ENCODE measurements around the gene CAMSAP2.

CAMSAP2 gene

DNA sequence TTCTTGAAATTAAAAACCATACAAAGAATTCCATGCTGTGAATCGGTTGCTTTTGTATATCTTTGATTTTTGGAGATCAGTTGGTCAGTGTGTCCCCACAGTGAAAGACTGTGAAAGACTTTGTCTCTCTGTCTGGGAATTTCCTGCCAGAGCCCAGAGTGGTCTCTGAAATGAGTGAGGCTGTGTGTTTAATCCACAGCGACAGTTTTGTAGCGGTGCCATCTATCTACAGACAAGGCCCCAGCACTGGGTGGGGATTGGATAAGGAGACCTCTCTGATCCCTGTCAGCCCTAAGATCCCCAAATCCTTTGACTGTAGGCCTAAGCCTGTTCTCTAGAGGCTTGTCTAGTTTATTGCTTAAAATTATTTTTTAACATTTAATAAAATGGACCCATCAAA lies 144.4 kb downstream of the CAMSAP2 start:
- no peak for DNase-seq (ENCODE audit: low read depth, low spot score)

DNA sequence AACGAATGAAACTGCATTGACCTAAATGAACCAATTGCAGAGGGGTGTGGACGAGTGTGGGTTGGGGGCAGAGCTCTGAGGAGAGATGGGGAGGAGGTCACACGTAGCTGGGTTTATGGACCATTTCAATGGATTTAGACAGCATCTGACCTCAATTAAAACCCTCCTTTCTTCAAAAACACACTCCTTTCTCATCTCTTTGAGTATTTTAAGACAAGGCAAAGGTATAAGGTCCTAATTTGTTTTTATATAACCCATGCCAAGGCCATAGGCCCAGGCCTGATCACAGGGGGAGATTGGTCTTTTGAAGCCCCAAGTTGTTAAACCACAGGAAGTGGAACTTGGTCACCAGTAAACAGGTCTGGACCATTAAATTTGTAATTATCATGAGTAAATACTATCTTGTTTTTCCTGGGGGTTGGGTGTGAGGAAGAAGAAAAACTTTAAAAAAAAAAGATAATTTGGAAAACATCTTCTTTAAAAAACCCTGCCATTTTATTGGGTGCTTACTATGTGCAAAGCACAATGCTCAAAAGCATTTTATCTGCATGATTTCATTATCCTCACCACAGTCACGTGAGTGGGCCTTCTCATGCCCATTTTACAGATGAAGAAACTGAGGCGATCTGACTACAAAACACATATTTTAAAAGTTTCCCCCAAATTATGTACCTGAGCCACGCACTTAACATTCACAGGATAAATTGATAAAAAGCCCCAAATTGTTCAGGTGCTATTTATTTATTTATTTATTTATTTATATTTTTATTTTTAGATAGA lies 147.1 kb downstream of the CAMSAP2 start:
- DNase-seq (ENCODE audit: low read depth, low spot score) = no peak

DNA sequence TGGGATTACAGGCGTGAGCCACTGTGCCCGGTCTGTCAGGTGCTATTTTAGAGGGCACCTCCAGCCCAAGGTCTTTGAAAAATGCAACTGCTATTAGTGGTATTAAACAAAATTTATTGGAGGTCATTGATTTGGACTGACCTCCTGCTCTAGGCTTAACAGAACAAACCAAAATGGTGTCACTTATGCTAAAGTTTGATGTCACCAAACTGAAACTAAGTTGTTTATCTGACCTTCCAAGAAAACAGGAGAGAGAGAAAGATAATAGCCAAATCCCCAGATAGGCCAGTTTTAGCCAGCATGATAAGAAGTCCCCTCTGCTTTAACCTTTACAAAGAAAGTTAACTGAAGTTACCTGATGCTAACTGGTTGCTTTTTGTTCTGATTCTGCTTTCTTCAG lies 147.9 kb downstream of the CAMSAP2 start:
- DNase-seq (ENCODE audit: low read depth, low spot score) = no peak

DNA sequence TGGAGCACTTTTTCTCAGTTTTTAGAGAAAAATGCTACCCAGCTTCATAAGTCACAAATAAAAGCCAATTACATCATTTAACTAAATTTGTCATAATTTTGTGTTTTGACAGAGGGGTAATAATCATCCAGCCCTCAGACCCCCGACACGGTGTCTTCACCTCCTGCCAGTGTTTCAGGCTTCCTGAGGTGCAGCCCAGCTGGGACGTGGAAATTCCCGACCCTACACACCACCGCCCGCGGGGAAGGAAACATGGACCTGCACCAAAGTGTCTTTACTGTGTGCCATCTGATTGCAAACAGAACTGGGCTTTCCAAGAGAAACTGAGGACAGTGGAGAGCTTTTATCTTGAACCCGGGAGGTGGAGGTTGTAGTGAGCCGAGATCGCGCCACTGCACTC lies 148.3 kb downstream of the CAMSAP2 start:
- no peak for DNase-seq (ENCODE audit: low read depth, low spot score)

DNA sequence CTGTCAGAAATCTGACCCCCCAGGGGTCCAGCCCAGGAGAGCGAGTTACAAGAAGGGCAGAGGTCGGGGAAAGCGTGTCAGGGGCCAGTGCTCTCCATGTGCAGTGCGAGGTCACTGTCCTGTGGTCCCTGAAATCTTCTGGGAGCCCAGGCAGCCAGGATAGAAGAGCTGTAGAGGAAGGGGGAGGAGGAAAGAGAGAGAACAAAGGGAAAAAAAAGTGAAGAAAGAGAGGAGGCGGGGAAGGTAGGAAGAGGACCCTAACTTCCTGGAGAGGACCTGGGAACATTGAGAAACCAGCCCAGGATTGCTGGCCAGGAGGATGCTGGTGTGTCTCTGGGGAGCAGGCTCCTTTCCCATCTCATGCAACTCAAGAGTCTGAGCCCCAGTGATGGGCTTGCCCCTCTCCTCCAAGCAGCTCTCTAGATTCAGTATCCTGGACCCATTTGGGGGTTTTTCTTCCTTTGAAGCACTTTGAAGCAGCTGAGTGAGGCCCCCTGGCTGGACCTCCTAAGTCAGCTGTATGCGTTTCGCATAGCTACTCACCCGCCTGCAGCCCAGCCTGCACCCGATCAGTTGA lies 149.2 kb downstream of the CAMSAP2 start:
- no peak for DNase-seq (ENCODE audit: low read depth, low spot score)

DNA sequence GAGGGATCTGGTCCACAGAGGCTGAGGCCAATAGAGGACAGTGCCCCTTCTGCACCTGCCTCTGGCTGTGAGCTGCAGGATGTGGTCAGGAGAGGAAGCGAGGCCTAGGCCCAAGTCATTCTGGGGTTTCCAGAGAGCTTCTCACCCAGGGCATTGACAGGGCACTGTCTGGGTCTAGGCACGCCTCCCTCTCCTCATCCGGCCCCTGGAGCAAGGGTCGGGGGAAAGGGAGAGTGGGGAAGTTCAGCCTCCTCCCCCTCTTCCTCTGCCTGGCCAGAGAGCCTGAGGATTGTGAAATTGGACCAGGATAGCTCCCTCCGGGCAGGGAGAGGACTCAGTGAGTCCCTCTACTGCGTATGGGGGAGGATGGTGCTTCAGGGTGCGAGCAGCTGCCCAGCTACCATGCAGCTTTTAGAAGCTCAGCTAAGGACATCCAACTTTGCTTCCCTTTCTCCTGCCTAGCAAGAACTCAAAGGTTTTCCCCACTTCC lies 149.7 kb downstream of the CAMSAP2 start:
- DNase-seq (ENCODE audit: low read depth, low spot score) = peak; percentile 66

DNA sequence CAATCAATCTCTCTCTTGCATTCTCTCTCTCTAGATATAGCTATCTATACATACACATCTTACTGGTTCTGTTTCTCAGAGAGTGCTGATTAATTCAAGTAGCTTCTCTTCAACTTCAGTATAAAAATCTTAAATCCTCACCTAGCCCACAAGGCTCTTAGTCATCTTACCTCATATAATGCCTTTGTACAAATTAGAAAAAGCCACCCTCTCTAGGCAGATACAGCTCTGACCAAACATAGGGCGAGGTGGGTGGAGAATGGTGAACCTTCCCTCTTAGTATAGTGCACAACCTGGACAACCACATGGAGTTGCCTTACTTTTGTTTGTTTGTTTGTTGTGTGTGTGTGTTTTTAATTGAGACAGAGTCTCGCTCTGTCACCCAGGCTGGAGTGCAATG lies 150.9 kb downstream of the CAMSAP2 start:
- no peak for DNase-seq (ENCODE audit: low read depth, low spot score)

DNA sequence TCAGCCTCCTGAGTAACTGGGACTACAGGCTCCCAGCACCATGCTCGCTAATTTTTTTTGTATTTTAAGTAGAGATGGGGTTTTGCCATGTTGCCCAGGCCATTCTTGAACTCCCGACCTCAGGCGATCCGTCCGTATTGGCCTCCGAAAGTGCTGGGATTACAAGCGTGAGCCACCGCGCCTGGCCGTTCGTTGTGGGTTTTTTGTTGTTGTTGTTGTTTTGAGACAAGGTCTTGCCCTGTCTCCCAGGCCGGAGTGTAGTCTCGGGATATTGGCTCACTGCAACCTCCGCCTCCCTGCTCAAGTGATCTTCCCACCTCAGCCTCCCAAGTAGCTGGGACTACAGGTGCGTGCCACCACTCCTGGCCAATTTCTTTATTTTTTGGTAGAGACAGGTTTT lies 151.3 kb downstream of the CAMSAP2 start:
- no peak for DNase-seq (ENCODE audit: low read depth, low spot score)

DNA sequence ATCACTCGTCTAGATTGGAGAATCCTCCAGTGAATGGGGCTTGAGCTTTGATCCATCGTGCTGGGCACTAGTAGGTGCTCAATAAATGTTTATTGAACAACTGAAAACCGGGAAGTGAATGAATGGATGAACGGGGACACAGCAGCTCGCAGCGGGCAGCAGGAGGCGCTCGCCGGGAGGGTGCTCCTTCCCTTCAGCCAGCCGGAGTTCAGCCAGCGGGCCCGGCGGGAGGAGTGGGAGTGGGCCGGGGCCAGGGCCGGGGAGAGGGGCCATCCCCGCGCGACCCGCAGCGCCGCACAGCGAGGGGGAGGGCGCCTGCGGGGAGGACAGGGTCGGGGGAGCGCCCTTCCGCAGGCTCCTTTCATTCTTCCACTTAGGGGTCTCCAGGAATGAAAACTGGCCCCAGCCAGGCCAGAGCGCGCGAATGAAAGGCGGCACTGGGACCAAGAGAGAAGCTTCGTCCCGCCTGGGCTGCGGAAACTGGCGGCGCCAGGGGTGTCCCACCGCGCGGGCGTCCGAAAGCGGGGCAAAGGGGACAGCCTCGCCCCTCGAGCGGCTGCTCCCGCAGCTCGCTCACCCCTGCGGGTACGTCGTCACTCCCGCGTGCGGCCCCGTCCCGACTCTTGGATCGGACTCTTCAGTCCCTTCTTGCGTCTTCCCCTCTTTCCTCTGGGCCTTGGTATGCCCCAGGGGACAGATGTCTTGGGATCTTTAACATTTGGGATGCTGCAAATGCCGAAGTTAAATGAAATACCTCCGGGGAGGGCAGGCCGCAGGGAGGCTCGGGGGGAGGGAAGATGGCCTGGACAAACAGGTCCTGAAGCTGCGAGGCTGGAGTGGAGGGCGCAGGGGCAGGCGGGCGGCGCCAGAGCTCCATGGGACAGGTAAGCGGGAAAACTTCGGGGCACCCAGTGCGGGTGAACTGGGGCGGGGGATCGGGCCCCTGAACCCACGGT lies 152.4 kb downstream of the CAMSAP2 start:
- DNase-seq (ENCODE audit: low read depth, low spot score) = peak; percentile 92

DNA sequence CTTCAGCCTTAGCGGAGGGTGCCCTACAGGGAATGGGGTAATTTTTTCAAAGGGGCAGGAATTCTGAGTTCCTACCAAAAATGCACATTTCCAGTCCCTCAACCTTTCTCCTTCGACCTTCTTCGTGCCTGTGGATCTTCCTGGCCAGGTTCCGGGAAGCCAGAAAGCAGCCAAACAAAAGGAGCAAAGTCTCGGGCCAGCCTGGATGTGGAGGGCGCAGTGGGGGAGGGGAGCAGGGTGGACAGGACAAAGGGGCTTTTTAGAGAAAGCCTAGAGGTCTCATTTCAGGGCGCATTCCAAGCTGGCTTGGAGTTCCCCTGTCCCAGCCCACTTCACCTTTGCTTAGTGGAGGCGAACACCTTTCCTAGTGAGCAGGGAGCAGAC lies 153.1 kb downstream of the CAMSAP2 start:
- peak; percentile 90 for DNase-seq (ENCODE audit: low read depth, low spot score)

DNA sequence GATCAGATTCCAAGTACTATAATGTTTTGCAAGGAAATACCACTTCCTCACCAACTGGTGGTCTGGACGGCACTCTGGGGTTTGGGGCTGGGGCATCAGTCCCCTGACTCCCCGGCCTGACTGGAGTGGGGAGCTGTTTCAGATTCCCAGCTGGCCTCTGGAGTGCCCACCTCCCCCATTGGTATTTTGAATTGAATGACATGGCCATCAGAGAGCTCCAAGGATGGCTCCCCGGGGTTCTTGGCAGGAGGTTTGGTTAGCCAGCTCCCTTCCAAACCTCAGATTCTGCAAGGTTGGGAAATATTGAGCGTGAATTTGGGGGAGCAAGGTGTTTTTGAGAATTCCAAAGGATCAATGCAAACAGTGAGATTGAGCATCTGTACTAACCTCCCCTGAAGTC lies 153.9 kb downstream of the CAMSAP2 start:
- DNase-seq (ENCODE audit: low read depth, low spot score) = no peak

DNA sequence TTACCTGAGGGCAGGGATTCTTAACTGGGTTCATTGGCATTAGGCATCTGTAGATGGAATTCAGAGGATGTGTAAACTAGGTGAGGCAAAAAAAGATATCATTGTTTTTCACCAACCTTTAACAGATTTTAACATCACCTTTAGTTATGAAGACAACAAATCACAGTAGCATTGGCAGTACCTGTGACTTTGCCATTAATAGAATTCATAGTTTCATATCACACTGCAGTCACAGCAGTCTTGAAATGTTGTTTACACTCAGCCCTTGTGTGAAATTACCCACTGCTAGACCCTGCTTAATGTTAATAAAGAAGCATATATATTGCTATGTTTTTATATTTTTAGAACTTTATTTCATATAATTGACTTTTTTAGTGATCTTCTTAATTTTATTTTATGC lies 154.3 kb downstream of the CAMSAP2 start:
- no peak for DNase-seq (ENCODE audit: low read depth, low spot score)

DNA sequence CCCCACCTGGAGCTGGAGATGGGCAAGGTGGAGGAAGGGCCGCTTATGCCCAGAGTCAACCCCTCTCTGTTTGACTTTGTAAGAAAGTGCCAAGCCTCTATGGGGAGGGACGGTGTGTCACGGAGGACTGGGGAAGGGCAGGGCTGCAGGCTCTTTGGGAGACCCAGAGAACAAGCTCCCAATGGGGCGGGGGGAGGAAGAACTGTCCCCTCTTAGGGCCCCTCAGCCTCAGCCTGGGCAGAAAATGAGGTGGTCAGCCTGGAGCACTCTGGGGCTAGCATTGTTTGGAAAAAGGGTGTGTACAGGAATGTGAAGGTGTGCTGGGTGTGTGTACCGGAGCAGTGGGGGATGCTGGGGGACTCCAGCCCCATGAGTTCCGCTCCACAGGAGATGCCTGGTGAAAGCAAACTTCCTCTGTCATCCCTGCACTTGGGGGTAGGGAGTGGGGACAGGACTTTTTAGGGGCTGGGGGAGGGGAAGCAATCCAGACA lies 154.8 kb downstream of the CAMSAP2 start:
- peak; percentile 46 for DNase-seq (ENCODE audit: low read depth, low spot score)

DNA sequence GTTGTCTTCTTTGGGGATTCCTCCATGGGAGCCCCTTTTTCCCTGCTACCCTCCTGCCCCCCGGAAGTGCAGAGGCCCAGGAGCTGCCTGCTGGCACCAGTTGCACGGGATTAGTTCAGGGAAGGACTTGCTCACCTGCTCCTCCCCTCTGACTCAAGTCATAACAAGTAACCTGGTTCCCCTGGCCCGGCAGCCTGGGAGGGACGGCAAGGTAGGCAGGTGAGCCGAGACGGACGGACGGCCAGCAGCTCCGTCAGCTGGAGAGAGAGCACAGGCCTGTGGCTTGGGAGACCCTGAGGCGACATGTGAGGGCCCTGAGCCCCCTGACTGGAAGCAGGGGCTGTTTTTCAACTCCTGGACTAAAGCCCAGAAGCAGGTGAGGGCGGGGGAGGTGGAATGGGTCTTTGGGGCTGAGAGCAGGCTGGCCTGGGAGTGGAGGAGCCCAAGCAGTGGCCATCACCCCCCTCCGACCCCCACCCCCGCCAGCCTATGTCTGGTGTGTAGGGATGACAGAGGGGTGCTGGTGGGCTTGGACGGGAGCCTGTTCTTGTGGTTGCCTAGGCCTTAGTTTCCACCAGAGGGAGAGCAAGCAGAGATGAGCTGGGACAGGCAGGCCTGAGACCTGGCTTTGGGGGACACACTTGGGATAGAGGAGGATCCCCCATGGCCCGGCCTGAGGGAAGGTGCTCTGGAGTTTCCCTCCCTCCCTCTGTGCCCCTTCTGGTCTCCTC lies 156.2 kb downstream of the CAMSAP2 start, which contains the start of gene INAVA:
INAVA (plus strand) TSS at position 189 of the 731 bp plus-strand sequence. CDS start 3,501 bp downstream, outside the sequence.
- DNase-seq (ENCODE audit: low read depth, low spot score) = peak; percentile 81

DNA sequence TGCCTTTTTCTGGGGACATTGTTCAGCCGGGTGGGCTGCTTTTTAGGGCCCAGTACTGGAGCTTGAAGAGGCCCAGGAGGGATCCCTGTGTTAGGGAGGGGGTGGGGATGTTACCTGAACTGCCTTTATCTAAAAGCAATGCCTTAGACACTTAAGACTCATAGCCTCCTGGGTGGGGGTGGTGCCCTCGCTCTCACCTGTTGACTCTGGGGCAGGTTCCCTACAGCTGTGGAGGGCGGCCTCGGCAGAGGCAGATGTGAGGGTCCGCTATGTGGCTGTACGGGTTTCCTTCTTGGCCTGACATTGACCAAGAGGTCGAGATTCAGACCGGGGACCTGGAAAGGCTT lies 156.7 kb downstream of the CAMSAP2 start:
- no peak for DNase-seq (ENCODE audit: low read depth, low spot score)

DNA sequence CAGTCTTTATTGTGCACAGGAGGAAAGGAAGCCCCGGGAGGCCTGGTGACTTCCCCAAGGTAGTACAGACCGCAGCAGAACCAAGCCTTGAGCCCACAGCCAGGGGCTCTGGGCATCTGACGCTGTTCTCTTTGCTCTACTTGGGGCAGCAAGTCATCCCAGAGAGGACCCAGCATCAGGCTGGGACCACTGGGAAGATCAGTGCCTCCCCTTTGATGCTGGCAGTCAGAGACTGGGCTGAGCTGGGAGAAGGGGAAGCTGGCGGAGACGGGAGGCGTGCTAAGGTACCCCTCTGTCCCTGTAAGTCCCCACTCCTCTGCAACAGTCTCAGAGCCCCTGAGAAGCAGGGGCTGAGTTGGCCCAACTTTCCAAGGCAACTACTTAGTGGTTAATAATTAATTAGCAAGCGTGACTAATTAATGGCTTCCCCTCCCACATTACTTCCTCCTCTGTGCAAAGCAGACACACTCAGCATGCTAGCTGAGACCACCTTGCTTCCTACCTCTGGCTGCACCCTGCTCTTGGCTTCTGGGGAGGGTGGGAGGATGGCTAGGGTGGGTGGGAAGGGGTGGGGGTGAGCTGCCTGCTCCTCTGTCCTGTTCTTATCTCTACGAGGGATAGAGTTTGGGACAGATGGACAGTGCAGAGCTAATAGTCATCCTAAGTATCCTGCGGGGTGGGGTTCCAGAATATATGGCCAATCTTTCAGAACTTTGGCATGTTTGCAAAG lies 157.3 kb downstream of the CAMSAP2 start:
- no peak for DNase-seq (ENCODE audit: low read depth, low spot score)

DNA sequence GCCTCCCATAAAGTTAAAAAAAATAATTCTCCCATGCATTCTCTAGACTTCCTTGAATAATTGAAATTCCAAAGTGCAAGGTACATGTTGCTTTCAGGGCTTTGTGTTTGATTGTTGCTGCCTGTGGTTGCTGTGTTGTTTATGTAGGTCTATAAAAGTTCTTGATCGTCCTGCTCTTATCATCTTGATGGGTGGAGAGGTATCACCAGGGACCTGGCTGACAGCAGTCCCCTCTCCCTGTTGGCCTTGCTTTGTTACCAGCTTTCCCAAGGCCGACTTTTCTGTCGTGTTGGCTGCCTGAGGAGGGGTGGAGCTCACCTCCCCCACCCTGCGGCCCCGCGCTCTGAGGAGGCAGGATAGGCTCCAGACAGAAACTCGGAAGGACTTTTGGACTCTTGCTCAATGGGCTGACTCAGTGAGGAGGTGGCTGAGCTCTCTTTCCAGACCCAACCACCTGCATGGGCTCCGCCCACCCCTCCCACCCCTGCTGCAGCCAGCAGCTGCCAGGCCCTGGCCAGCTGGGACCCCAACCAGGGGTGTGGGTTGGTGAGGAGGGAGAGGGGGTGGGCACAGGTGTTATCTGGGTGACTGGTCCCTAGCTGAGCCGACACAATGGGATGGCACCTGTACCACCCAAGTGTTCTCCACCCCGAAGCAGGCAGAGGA lies 158.0 kb downstream of the CAMSAP2 start:
- DNase-seq (ENCODE audit: low read depth, low spot score) = peak; percentile 80

DNA sequence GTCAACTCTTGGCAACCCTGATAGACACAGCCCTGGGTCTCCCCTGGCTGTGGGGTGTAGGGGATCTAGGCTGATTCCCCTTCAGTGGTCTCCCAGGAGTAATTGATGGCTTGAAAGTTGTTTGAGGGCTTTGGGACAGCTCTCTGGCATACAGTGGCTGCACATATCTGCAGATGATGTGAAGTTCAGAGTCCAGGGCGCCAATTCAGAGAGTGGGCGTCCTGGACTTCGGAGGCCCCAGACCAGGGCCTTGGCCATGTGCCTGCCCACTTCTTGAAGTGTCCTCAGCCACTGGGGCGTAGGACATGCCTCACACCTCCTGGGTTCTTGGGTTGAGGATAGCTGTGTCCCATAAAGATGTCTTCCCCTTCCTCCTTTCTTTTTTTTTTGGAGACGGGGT lies 158.6 kb downstream of the CAMSAP2 start:
- DNase-seq (ENCODE audit: low read depth, low spot score) = no peak

DNA sequence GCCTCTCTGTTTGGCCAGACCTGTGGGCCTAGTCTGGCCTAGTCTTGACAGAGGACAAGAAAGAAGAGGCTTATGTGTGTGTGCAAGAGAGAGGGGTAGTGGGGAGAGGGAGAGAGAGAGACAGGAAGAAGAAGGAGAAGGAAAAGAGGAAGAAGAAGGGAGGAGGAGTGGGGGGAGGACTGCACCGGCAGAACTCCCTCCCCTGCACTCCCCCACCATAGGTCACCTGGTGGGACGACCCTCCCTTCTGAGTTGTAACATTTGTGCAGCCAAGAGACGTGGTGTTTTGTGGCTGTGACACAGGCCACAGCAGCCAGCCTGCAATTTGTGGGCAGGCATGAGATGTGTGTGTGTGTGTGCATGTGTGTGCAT lies 160.3 kb downstream of the CAMSAP2 start:
- no peak for DNase-seq (ENCODE audit: low read depth, low spot score)

DNA sequence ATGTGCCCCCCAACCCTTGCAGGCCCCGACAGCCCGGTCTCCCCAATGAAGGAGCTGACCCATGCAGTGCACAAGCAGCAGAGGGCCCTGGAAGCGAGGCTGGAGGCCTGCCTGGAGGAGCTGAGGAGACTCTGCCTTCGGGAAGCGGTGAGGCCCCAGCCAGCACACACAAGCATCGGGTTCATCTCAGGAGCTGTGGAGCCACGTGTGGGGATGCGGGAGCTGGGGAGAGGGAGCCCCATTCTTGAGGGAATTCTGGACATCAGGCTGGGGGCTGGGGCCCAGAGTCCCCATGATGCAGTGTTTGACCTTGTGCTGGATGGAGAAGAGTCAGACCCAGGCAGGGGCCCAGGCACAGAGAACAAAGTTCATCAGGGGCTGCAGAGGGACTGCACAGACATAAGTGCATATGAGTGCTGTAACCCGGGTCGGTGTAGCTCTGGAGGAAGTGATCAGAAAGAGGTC lies 160.8 kb downstream of the CAMSAP2 start:
- no peak for DNase-seq (ENCODE audit: low read depth, low spot score)
